ENCODE measurements around the gene EMILIN3. TPM values are rescaled to one million over a fixed set of nuclear protein-coding genes. Genes with fewer than 3 reads are reported as not detected.

EMILIN3 gene
- total and polyA plus RNA-seq, 2 donors (not counting 3 experiments of a cell fraction or from before 2014, with no cell fraction given): 0.15 TPM; not detected in 1

- Histone ChIP-seq H3K4me2 (ENCODE audit: insufficient read depth, low read length) (no peak overlapping the region), H2AFZ (ENCODE audit: low read depth, low read length) (no peak overlapping the region), H3K9me3 (replicated peaks; ENCODE audit: control insufficient read depth, insufficient read depth, low read length) (no peaks in the 10 kb centered on the region), H3K9ac (replicated peaks; ENCODE audit: extremely low read depth, insufficient read depth, low read length) (no peak overlapping the region), H3K4me1 (ENCODE audit: control insufficient read depth, extremely low read depth, insufficient read depth, low read length) (no peaks in the 10 kb centered on the region), H4K20me1 (replicated peaks; ENCODE audit: control insufficient read depth, extremely low read depth, insufficient read depth, low read length) (no peaks in the 10 kb centered on the region), H3K9me1 (replicated peaks; ENCODE audit: control insufficient read depth, extremely low read depth, insufficient read depth, low read length) (no peaks in the 10 kb centered on the region), H3K79me2 (ENCODE audit: control insufficient read depth, insufficient read depth, low read length) (no peaks in the 10 kb centered on the region), H3K27ac (ENCODE audit: insufficient read depth, low read depth, low read length) (no peak overlapping the region), H3K36me3 (ENCODE audit: control insufficient read depth in 2 of 2, extremely low read depth in 1 of 2, insufficient read depth in 2 of 2, low read length in 2 of 2) (no peaks in the 10 kb centered on the region), H3K27me3 (ENCODE audit: control insufficient read depth in 2 of 2, insufficient read depth in 2 of 2, low read length in 2 of 2) (peaks cover 24 to 27% of the 10 kb centered on the region in 2 experiments), H3K4me3 (replicated peaks in 1 of 3; ENCODE audit: insufficient read depth in 1 of 3, low read depth in 1 of 3, low read length in 3 of 3) (no peak overlapping the region)
- BruUV-seq (replicated peaks): no TSS peak
- FAIRE-seq: no peak
- no peak for DNase-seq (ENCODE audit: low read depth, low spot score)
- ChIA-PET CTCF (interaction anchor here (1.2 to 1.6 kb wide), 2 partner anchors 197 to 235 kb away, joined by 3 to 5 read pairs; no protein-coding TSS in a partner anchor), POLR2A (no interaction called here)
- intact Hi-C loops (cut with micrococcal nuclease): no loop called here
- TF ChIP-seq GATA2 (IDR thresholded peaks at IDR 0.05; ENCODE audit: insufficient read depth, insufficient read length, low read depth, low read length) (no peak), JUN (IDR thresholded peaks at IDR 0.05; ENCODE audit: borderline replicate concordance, insufficient read depth, insufficient read length, low read depth) (no peak), MYC (IDR thresholded peaks at IDR 0.05; ENCODE audit: low read depth, low read length) (no peak), POLR2A (IDR thresholded peaks at IDR 0.05; ENCODE audit: low read depth, low read length) (no peak), EZH2 (IDR thresholded peaks at IDR 0.05; ENCODE audit: borderline replicate concordance, low read depth, low read length, severe bottlenecking) (no peak), FOS (IDR thresholded peaks at IDR 0.05; ENCODE audit: borderline replicate concordance, insufficient read depth, low read length) (no peak), POLR2AphosphoS5 (IDR thresholded peaks at IDR 0.05; ENCODE audit: insufficient read depth, low read depth, low read length) (no peak)
- TF ChIP-seq, protein P1, sequence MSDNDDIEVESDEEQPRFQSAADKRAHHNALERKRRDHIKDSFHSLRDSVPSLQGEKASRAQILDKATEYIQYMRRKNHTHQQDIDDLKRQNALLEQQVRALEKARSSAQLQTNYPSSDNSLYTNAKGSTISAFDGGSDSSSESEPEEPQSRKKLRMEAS (IDR thresholded peaks at IDR 0.05; ENCODE audit: insufficient read depth, insufficient read length): no peak
- TF ChIP-seq, protein P2, sequence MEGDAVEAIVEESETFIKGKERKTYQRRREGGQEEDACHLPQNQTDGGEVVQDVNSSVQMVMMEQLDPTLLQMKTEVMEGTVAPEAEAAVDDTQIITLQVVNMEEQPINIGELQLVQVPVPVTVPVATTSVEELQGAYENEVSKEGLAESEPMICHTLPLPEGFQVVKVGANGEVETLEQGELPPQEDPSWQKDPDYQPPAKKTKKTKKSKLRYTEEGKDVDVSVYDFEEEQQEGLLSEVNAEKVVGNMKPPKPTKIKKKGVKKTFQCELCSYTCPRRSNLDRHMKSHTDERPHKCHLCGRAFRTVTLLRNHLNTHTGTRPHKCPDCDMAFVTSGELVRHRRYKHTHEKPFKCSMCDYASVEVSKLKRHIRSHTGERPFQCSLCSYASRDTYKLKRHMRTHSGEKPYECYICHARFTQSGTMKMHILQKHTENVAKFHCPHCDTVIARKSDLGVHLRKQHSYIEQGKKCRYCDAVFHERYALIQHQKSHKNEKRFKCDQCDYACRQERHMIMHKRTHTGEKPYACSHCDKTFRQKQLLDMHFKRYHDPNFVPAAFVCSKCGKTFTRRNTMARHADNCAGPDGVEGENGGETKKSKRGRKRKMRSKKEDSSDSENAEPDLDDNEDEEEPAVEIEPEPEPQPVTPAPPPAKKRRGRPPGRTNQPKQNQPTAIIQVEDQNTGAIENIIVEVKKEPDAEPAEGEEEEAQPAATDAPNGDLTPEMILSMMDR (IDR thresholded peaks at IDR 0.05; ENCODE audit: extremely low read depth in 1 of 2, insufficient read depth in 1 of 2, low read depth in 1 of 2, low read length in 2 of 2): no peak
- dilution Hi-C loops (cut with MboI; ENCODE audit: extremely low pct_ligation_motif_present, low sequenced_read_pairs): no loop called here
These were observed 3.6 kb upstream of the EMILIN3 start for GRCh38 chr20:41370176-41370575.
